GM18520 (cell line): ENCODE measurements around the gene EYA3.

Experiments
- ATAC-seq: cut with Tn5 transposase; IDR thresholded peaks from one replicate; pipeline ENCODE4 v1.9.1; 2021; ENCODE audit not compliant: unreplicated experiment

EYA3 gene

GRCh38 chr1:27941671-27942540 is 146.5 kb downstream of the EYA3 start:
- ATAC-seq: no peak

GRCh38 chr1:27940870-27941560 is 147.4 kb downstream of the EYA3 start:
- no peak for ATAC-seq

- no peak for ATAC-seq
These were observed 148.1 kb downstream of the EYA3 start for GRCh38 chr1:27940297-27940696.

- ATAC-seq: no peak
These were observed 149.9 kb downstream of the EYA3 start for GRCh38 chr1:27938488-27938887.

GRCh38 chr1:27937524-27937836 is 150.9 kb downstream of the EYA3 start:
- no peak for ATAC-seq

GRCh38 chr1:27936370-27936769 is 152.0 kb downstream of the EYA3 start:
- ATAC-seq: no peak

- no peak for ATAC-seq
These were observed 152.7 kb downstream of the EYA3 start for GRCh38 chr1:27935721-27936120.

GRCh38 chr1:27934818-27935549 is 153.4 kb downstream of the EYA3 start, which contains the start of gene SMPDL3B:
Gene SMPDL3B (plus strand): TSS chr1:27935000. CDS start chr1:27935184, 184 bp downstream.
- no peak for ATAC-seq

GRCh38 chr1:27931759-27932158 is 156.7 kb downstream of the EYA3 start:
- ATAC-seq: no peak

GRCh38 chr1:27931184-27931583 is 157.2 kb downstream of the EYA3 start:
- no peak for ATAC-seq

GRCh38 chr1:27928216-27928954 is 160.0 kb downstream of the EYA3 start:
- no peak for ATAC-seq

- ATAC-seq: no peak
These were observed 166.1 kb downstream of the EYA3 start for GRCh38 chr1:27922272-27922671.
